ENCODE measurements around the gene KCNB1. TPM values are rescaled to one million over a fixed set of nuclear protein-coding genes. Genes with fewer than 3 reads are reported as not detected.

The KCNB1 gene
- total RNA-seq, 2 donors from 2014 or later = 2.8 to 16.1 TPM

GRCh38 chr20:49510562-49511122, 28.2 kb upstream of the KCNB1 start:
- Histone ChIP-seq H3K27me3 (replicated peaks; ENCODE audit: insufficient read depth) (no peaks in the 10 kb centered on the region), H3K36me3 (no peaks in the 10 kb centered on the region), H3K4me1 (replicated peaks) (peaks cover 6% of the 10 kb centered on the region), H3K9me3 (no peaks in the 10 kb centered on the region), H3K4me3 (no peak overlapping the region), H3K27ac (peak overlapping the region; percentile 4 to 50)
- no peak for TF ChIP-seq POLR2A (IDR thresholded peaks at IDR 0.05)
- peak; percentile 40 for TF ChIP-seq POLR2AphosphoS5 (IDR thresholded peaks at IDR 0.05)
- 13% methylated on average over 12 of the region's 12 CpGs for WGBS
- peak; percentile 53 for DNase-seq (ENCODE audit: low spot score)
- intact Hi-C loops (cut with DNase I) = no loop called here

GRCh38 chr20:49508435-49509199, 26.1 kb upstream of the KCNB1 start:
- intact Hi-C loops (cut with DNase I) = loop anchor here (5.0 kb wide), 2 partner anchors 116 to 176 kb away; no protein-coding TSS in a partner anchor
- no peak for DNase-seq (ENCODE audit: low spot score)
- TF ChIP-seq CTCF (IDR thresholded peaks at IDR 0.05) (peak in 3 of 4 experiments; percentile 50 to 59 (median 59)), POLR2AphosphoS5 (IDR thresholded peaks at IDR 0.05) (no peak)
- Histone ChIP-seq H3K4me1 (replicated peaks) (peaks cover 6% of the 10 kb centered on the region), H3K27ac (peak overlapping the region in 1 of 2 donors; percentile 6), H3K9me3 (no peaks in the 10 kb centered on the region), H3K36me3 (no peaks in the 10 kb centered on the region), H3K4me3 (no peak overlapping the region), H3K27me3 (replicated peaks; ENCODE audit: insufficient read depth) (no peaks in the 10 kb centered on the region)
- 35% methylated on average over 14 of the region's 14 CpGs for WGBS

GRCh38 chr20:49507741-49508434, 25.4 kb upstream of the KCNB1 start:
- Histone ChIP-seq H3K9me3 (no peaks in the 10 kb centered on the region), H3K4me1 (replicated peaks) (peaks cover 6% of the 10 kb centered on the region), H3K4me3 (no peak overlapping the region), H3K27ac (peak overlapping the region in 1 of 2 donors; percentile 6), H3K36me3 (no peaks in the 10 kb centered on the region), H3K27me3 (replicated peaks; ENCODE audit: insufficient read depth) (no peaks in the 10 kb centered on the region)
- 44% methylated on average over 21 of the region's 21 CpGs for WGBS
- TF ChIP-seq CTCF (IDR thresholded peaks at IDR 0.05) = no peak
- TF ChIP-seq POLR2AphosphoS5 (IDR thresholded peaks at IDR 0.05) = peak; percentile 50
- peak; percentile 57 for DNase-seq (ENCODE audit: low spot score)
- intact Hi-C loops (cut with DNase I) = loop anchor here (5.0 kb wide), 2 partner anchors 116 to 176 kb away; no protein-coding TSS in a partner anchor

GRCh38 chr20:49505518-49505917, 23.1 kb upstream of the KCNB1 start:
- no peak for DNase-seq (ENCODE audit: low spot score)
- 36% methylated on average over 9 of the region's 9 CpGs for WGBS
- Histone ChIP-seq H3K4me1 (replicated peaks) (peaks cover 6% of the 10 kb centered on the region), H3K36me3 (no peaks in the 10 kb centered on the region), H3K4me3 (no peak overlapping the region), H3K27ac (no peak overlapping the region), H3K27me3 (replicated peaks; ENCODE audit: insufficient read depth) (no peaks in the 10 kb centered on the region), H3K9me3 (no peaks in the 10 kb centered on the region)
- TF ChIP-seq POLR2A (IDR thresholded peaks at IDR 0.05) = no peak
- TF ChIP-seq CTCF (IDR thresholded peaks at IDR 0.05) = no peak
- TF ChIP-seq POLR2AphosphoS5 (IDR thresholded peaks at IDR 0.05) = no peak
- intact Hi-C loops (cut with DNase I) = loop anchor here (5.0 kb wide), 2 partner anchors 113 to 173 kb away; no protein-coding TSS in a partner anchor

- Histone ChIP-seq H3K27ac (no peak overlapping the region), H3K36me3 (no peaks in the 10 kb centered on the region), H3K4me3 (no peak overlapping the region), H3K4me1 (replicated peaks) (peaks cover 3% of the 10 kb centered on the region), H3K27me3 (replicated peaks; ENCODE audit: insufficient read depth) (no peaks in the 10 kb centered on the region), H3K9me3 (no peaks in the 10 kb centered on the region)
- DNase-seq (ENCODE audit: low spot score) = no peak
- intact Hi-C loops (cut with DNase I) = no loop called here
- no peak for TF ChIP-seq CTCF (IDR thresholded peaks at IDR 0.05)
- TF ChIP-seq POLR2AphosphoS5 (IDR thresholded peaks at IDR 0.05) = no peak
- TF ChIP-seq POLR2A (IDR thresholded peaks at IDR 0.05) = no peak
- 78% methylated on average over 6 of the region's 6 CpGs for WGBS
Measured at GRCh38 chr20:49503176-49503575, 20.7 kb upstream of the KCNB1 start.

Measured in prostate gland (tissue), 2 donors.